ENCODE data around the gene ODAD3. TPM values are rescaled to one million over a fixed set of nuclear protein-coding genes. Genes with fewer than 3 reads are reported as not detected.

Gene ODAD3
- total and polyA plus RNA-seq, 2 of the 13 experiments (the other 11 are each of a cell fraction or from before 2014, with no cell fraction given): 0.04 to 0.08 TPM

- Histone ChIP-seq H2AFZ (ENCODE audit: low read length) (no peak overlapping the region), H3K9ac (ENCODE audit: insufficient read depth, low read depth, low read length) (no peak overlapping the region), H3K4me1 (ENCODE audit: insufficient read depth, low read length) (peaks cover 44% of the 10 kb centered on the region), H3K9me3 (ENCODE audit: low read length) (no peaks in the 10 kb centered on the region), H4K20me1 (ENCODE audit: insufficient read depth, low read length) (no peaks in the 10 kb centered on the region), H3K79me2 (ENCODE audit: insufficient read depth, low read length) (no peaks in the 10 kb centered on the region), H3K4me2 (ENCODE audit: low read depth, low read length) (peak overlapping the region; percentile 91), H3K27me3 (ENCODE audit: control insufficient read depth in 1 of 2, insufficient read depth in 2 of 2, low read length in 2 of 2) (no peaks in the 10 kb centered on the region), H3K36me3 (replicated peaks in 1 of 2; ENCODE audit: control insufficient read depth in 1 of 2, insufficient read depth in 2 of 2, low read length in 2 of 2) (no peaks in the 10 kb centered on the region), H3K27ac (ENCODE audit: extremely low read length, insufficient read depth, low read length) (no peak overlapping the region), H3K4me3 (replicated peaks in 1 of 3; ENCODE audit: insufficient read depth in 1 of 3, low read depth in 2 of 3, low read length in 3 of 3) (no peak overlapping the region; a peak in 1 of 6 replicates)
- FAIRE-seq: no peak
- ATAC-seq: no peak
- TF ChIP-seq CEBPG (CRISPR knock-in tag; IDR thresholded peaks at IDR 0.05): 0 out of 2 replicates have a peak, but pooled peaks have one; percentile 5
- TF ChIP-seq MTF2 (CRISPR knock-in tag; IDR thresholded peaks at IDR 0.05; ENCODE audit: borderline replicate concordance): 0 out of 2 replicates have a peak, but pooled peaks have one; percentile 1
- peak; percentile 89 for TF ChIP-seq ZNF121 (CRISPR knock-in tag; IDR thresholded peaks at IDR 0.05)
- TF ChIP-seq SMAD9 (CRISPR knock-in tag; IDR thresholded peaks at IDR 0.05): no peak
- TF ChIP-seq ZNF792 (CRISPR knock-in tag; IDR thresholded peaks at IDR 0.05): no peak
- 22% methylated on average over 5 of the region's 5 CpGs for WGBS (ENCODE audit: low lambda C conversion rate)
- POLR2A ChIA-PET: interaction anchor here (0.6 to 2.6 kb wide), 6 partner anchors 10 to 383 kb away, joined by 3 to 51 read pairs (median 6); partner anchors contain the start of genes ODAD3, PRKCSH, RGL3 and SWSAP1
- no TSS peak for BruUV-seq (replicated peaks)
- intact Hi-C loops (cut with micrococcal nuclease; ENCODE audit: unreplicated experiment) (loop anchor here (5.0 kb wide), 1 partner anchor 38 kb away; no protein-coding TSS in a partner anchor), in situ Hi-C loops (cut with HindIII; ENCODE audit: extremely low pct_ligation_motif_present, low pct_unique_long_range_greater_than_20kb) (loop anchor here (5.0 kb wide), 2 partner anchors 38 to 98 kb away; partner anchors contain the start of gene ELAVL3)
- DNase-seq (ENCODE audit: low spot score): no peak
- CTCF ChIA-PET (ENCODE audit: low intra/inter-chr PET ratio, low total read pairs): no interaction called here
Measured at GRCh38 chr19:11384778-11385129, 50.2 kb downstream of the ODAD3 start.

- no peak for ATAC-seq
- 0% methylated on average over 3 of the region's 9 CpGs for WGBS (ENCODE audit: low lambda C conversion rate)
- Histone ChIP-seq H3K9ac (ENCODE audit: insufficient read depth, low read depth, low read length) (peak overlapping the region; percentile 34; the same call in 1 of the 2 replicates), H4K20me1 (ENCODE audit: insufficient read depth, low read length) (no peaks in the 10 kb centered on the region), H3K4me2 (ENCODE audit: low read depth, low read length) (peak overlapping the region; percentile 91), H3K4me1 (ENCODE audit: insufficient read depth, low read length) (peaks cover 45% of the 10 kb centered on the region), H3K9me3 (ENCODE audit: low read length) (no peaks in the 10 kb centered on the region), H3K27me3 (ENCODE audit: control insufficient read depth in 1 of 2, insufficient read depth in 2 of 2, low read length in 2 of 2) (no peaks in the 10 kb centered on the region), H3K79me2 (ENCODE audit: insufficient read depth, low read length) (no peaks in the 10 kb centered on the region), H3K27ac (ENCODE audit: extremely low read length, insufficient read depth, low read length) (peak overlapping the region; percentile 46), H3K4me3 (replicated peaks in 1 of 3; ENCODE audit: insufficient read depth in 1 of 3, low read depth in 2 of 3, low read length in 3 of 3) (peak overlapping the region; percentile 51 to 77 (median 65)), H2AFZ (ENCODE audit: low read length) (no peak overlapping the region), H3K36me3 (replicated peaks in 1 of 2; ENCODE audit: control insufficient read depth in 1 of 2, insufficient read depth in 2 of 2, low read length in 2 of 2) (no peaks in the 10 kb centered on the region)
- no peak for DNase-seq (ENCODE audit: low spot score)
- POLR2A ChIA-PET: interaction anchor here (1.0 to 2.6 kb wide), 8 partner anchors 9 to 214 kb away, joined by 3 to 51 read pairs (median 5); partner anchors contain the start of genes CCDC159, ODAD3, PRKCSH and RGL3
- CTCF ChIA-PET (ENCODE audit: low intra/inter-chr PET ratio, low total read pairs): interaction anchor here (1.0 kb wide), 1 partner anchor 62 kb away, joined by 5 read pairs; no protein-coding TSS in a partner anchor
- FAIRE-seq: no peak
- no TSS peak for BruUV-seq (replicated peaks)
- intact Hi-C loops (cut with micrococcal nuclease; ENCODE audit: unreplicated experiment): loop anchor here (5.0 kb wide), 1 partner anchor 39 kb away; no protein-coding TSS in a partner anchor
- in situ Hi-C loops (cut with HindIII; ENCODE audit: extremely low pct_ligation_motif_present, low pct_unique_long_range_greater_than_20kb): loop anchor here (5.0 kb wide), 2 partner anchors 39 to 99 kb away; partner anchors contain the start of gene ELAVL3
- TF ChIP-seq ELF1 (CRISPR knock-in tag; IDR thresholded peaks at IDR 0.05) (no peak), SRSF1 (optimal IDR thresholded peaks at IDR 0.05; ENCODE audit: low read depth, low read length) (no peak), KLF12 (CRISPR knock-in tag; IDR thresholded peaks at IDR 0.05; ENCODE audit: borderline replicate concordance) (no peak), SRSF9 (IDR thresholded peaks at IDR 0.05; ENCODE audit: borderline replicate concordance, insufficient read depth, low read depth, low read length, poor library complexity, severe bottlenecking) (no peak), KLF16 (CRISPR knock-in tag; IDR thresholded peaks at IDR 0.05) (no peak), RFXAP (CRISPR knock-in tag; IDR thresholded peaks at IDR 0.05; ENCODE audit: borderline replicate concordance) (no peak), MTA1 (CRISPR knock-in tag; IDR thresholded peaks at IDR 0.05; ENCODE audit: borderline replicate concordance) (0 out of 2 replicates have a peak, but pooled peaks have one; percentile 6), HCFC1 (IDR thresholded peaks at IDR 0.05; ENCODE audit: low read depth, low read length) (no peak), BCL3 (CRISPR knock-in tag; IDR thresholded peaks at IDR 0.05) (no peak), ERF (CRISPR knock-in tag; IDR thresholded peaks at IDR 0.05) (no peak), GFI1 (CRISPR knock-in tag; IDR thresholded peaks at IDR 0.05; ENCODE audit: borderline replicate concordance) (no peak), PHF21A (CRISPR knock-in tag; IDR thresholded peaks at IDR 0.05) (no peak), KAT2B (IDR thresholded peaks at IDR 0.05; ENCODE audit: borderline replicate concordance, low read depth, low read length) (no peak), ZNF160 (CRISPR knock-in tag; IDR thresholded peaks at IDR 0.05) (0 out of 2 replicates have a peak, but pooled peaks have one; percentile 17)
Measured at GRCh38 chr19:11383706-11384048, 51.2 kb downstream of the ODAD3 start.
